H1 (cell line): Measurements from ENCODE around the gene FAM219A. TPM values are rescaled to one million over a fixed set of nuclear protein-coding genes. Genes with fewer than 3 reads are reported as not detected.
A peak's percentile ranks its signal among the peaks of the same experiment; 100 is the strongest.

Source experiments
- CTCF ChIP-seq, 3 experiments: IDR thresholded peaks; 1 replicate in 2 of 3; 2 replicates in 1 of 3; pipeline versions ENCODE4 v1.5.1 to v1.6.1; 2011; ENCODE audit warnings: low read length in 3 of 3, mild to moderate bottlenecking in 3 of 3, inconsistent platforms in 2 of 3, low read depth in 1 of 3, moderate library complexity in 1 of 3; ENCODE audit not compliant: insufficient read depth in 1 of 3; ENCODE audit errors: control extremely low read depth in 1 of 3
- KDM4A ChIP-seq: IDR thresholded peaks from one replicate; pipeline ENCODE4 v1.7.1; 2012; ENCODE audit warnings: low read depth, mild to moderate bottlenecking, moderate library complexity, low read length, inconsistent platforms; ENCODE audit not compliant: severe bottlenecking
- RAD21 ChIP-seq, 2 experiments: IDR thresholded peaks in 1 of 2; conservative IDR thresholded peaks in 1 of 2; 2 replicates each; pipeline ENCODE4 v1.6.1; 2011; ENCODE audit warnings: low read depth in 2 of 2, low read length in 2 of 2, improper control_type of control experiment in 1 of 2, inconsistent platforms in 1 of 2, mild to moderate bottlenecking in 1 of 2, moderate library complexity in 1 of 2
- RNF2 ChIP-seq: fragments of 200-900, 300-1000 bp; sonication (generic); IDR thresholded peaks from 2 replicates; pipeline ENCODE4 v1.7.1; 2016; ENCODE audit warnings: borderline replicate concordance, low read depth, mild to moderate bottlenecking, antibody characterized with exemption, low read length; ENCODE audit not compliant: poor library complexity, severe bottlenecking; ENCODE audit errors: missing control alignments
- TEAD4 ChIP-seq: IDR thresholded peaks from 2 replicates; pipeline ENCODE4 v1.6.1; 2012; ENCODE audit warnings: low read depth, low read length, inconsistent platforms, mixed read lengths
- polyA plus RNA-seq, 7 experiments: library from polyadenylated mRNA; depleted of rRNA in 3 of 7; stranded (reverse) in 5 of 7; unstranded in 2 of 7; fragments of >200 nt in 5 of 7; fragments of 200-250 nt in 2 of 7; gene quantifications; 1 replicate in 5 of 7; 2 replicates in 1 of 7; 4 replicates in 1 of 7; pipeline versions ENCODE4 v1.2.1 to v1.2.3, GENCODE V29; 2011 to 2013; ENCODE audit warnings: missing spikeins in 2 of 7, mixed read lengths in 2 of 7
- total RNA-seq: library from RNA; stranded (reverse); fragmentation: NEBNext Ultra II Directional; extraction: Animal tissue kit (Norgen Biotek cat#: 25700); gene quantifications from 2 replicates; pipeline ENCODE4 v1.2.1, GENCODE V29; 2021

The FAM219A gene
- total and polyA plus RNA-seq, 2 of the 8 experiments (the other 6 are each of a cell fraction or from before 2014, with no cell fraction given) = 7.7 to 10.4 TPM

- peak in 2 of 3 experiments; percentile 88 to 99; a peak in 3 of 4 replicates for TF ChIP-seq CTCF (IDR thresholded peaks at IDR 0.05; ENCODE audit: control extremely low read depth in 1 of 3, insufficient read depth in 1 of 3, low read depth in 1 of 3, low read length in 3 of 3)
- no peak for TF ChIP-seq RNF2
- TF ChIP-seq KDM4A = peak; percentile 75
- TF ChIP-seq TEAD4 = peak; percentile 90
- peak; percentile 97 to 98 for TF ChIP-seq RAD21 (IDR thresholded peaks at IDR 0.05 in 1 of 2, conservative IDR thresholded peaks at IDR 0.05 in 1 of 2; ENCODE audit: low read depth in 2 of 2, low read length in 2 of 2)
- TF ChIP-seq, all 59 proteins: peak for 10
Measured at GRCh38 chr9:34379334-34380033, 78.9 kb downstream of the FAM219A start (continued).
